Measurements from ENCODE around the gene CFAP410.
A peak's percentile ranks its signal among the peaks of the same experiment; 100 is the strongest.
"Not testable (repeated sequence)": the region's sequence is repeated elsewhere in the genome, so short reads cannot be mapped to it uniquely, and the experiment has no call there.

Gene CFAP410

GRCh38 chr21:44295646-44296045, 43.5 kb downstream of the CFAP410 start:
- no peak for DNase-seq

GRCh38 chr21:44295163-44295573, 44.0 kb downstream of the CFAP410 start:
- DNase-seq: peak; percentile 75

- DNase-seq: no peak
These were observed 44.6 kb downstream of the CFAP410 start for GRCh38 chr21:44294391-44295162.

- no peak for DNase-seq
These were observed 45.5 kb downstream of the CFAP410 start for GRCh38 chr21:44293551-44294231.

GRCh38 chr21:44292812-44293195, 46.4 kb downstream of the CFAP410 start:
- DNase-seq: no peak

- DNase-seq: no peak
These were observed 47.0 kb downstream of the CFAP410 start for GRCh38 chr21:44291936-44292811.

- no peak for DNase-seq
These were observed 47.9 kb downstream of the CFAP410 start for GRCh38 chr21:44291078-44291935.

- DNase-seq: no peak
These were observed 48.7 kb downstream of the CFAP410 start for GRCh38 chr21:44290327-44291077.

GRCh38 chr21:44289381-44290010, 49.7 kb downstream of the CFAP410 start:
- DNase-seq: no peak

GRCh38 chr21:44288251-44289110, 50.7 kb downstream of the CFAP410 start:
- no peak for DNase-seq

GRCh38 chr21:44286716-44287632, 52.2 kb downstream of the CFAP410 start:
- DNase-seq: no peak

GRCh38 chr21:44286086-44286715, 53.0 kb downstream of the CFAP410 start:
- DNase-seq: no peak

GRCh38 chr21:44285138-44285992, 53.8 kb downstream of the CFAP410 start, which contains the start of gene AIRE:
AIRE (plus strand) TSS chr21:44285876; CDS start chr21:44286007, 131 bp downstream.
- no peak for DNase-seq

- DNase-seq: no peak
These were observed 55.2 kb downstream of the CFAP410 start for GRCh38 chr21:44283948-44284347.

- not testable (repeated sequence) for DNase-seq
These were observed 55.9 kb downstream of the CFAP410 start for GRCh38 chr21:44283211-44283785.

GRCh38 chr21:44282370-44282769, 56.8 kb downstream of the CFAP410 start:
- no peak for DNase-seq

GRCh38 chr21:44281801-44282200, 57.4 kb downstream of the CFAP410 start:
- no peak for DNase-seq
